CD4-positive, alpha-beta T cell treated with Interleukin-21 for 1 hour (primary cell): ENCODE data around the gene TMEM171.

ENCODE experiments used
- DNase-seq: peaks from one replicate; pipeline ENCODE4 v3.0.0-alpha.2; 2020

Gene TMEM171

DNA sequence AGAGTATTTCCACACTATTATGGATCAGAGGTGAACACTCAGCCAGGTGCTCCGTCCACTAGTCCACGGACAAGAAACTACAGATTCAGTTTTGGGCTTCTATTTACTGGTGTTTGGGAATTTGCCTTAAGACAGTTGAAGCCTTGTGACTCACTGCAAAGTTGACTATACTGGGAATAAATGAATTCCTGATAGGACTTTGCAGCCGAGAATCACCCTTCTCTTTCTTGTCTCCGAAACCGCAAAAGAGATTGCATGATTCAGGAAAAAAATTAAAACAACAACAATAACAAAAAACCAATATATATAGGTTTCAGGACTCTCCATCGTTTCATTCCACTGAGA is 716 bp downstream of the TMEM171 start:
- no peak for DNase-seq

DNA sequence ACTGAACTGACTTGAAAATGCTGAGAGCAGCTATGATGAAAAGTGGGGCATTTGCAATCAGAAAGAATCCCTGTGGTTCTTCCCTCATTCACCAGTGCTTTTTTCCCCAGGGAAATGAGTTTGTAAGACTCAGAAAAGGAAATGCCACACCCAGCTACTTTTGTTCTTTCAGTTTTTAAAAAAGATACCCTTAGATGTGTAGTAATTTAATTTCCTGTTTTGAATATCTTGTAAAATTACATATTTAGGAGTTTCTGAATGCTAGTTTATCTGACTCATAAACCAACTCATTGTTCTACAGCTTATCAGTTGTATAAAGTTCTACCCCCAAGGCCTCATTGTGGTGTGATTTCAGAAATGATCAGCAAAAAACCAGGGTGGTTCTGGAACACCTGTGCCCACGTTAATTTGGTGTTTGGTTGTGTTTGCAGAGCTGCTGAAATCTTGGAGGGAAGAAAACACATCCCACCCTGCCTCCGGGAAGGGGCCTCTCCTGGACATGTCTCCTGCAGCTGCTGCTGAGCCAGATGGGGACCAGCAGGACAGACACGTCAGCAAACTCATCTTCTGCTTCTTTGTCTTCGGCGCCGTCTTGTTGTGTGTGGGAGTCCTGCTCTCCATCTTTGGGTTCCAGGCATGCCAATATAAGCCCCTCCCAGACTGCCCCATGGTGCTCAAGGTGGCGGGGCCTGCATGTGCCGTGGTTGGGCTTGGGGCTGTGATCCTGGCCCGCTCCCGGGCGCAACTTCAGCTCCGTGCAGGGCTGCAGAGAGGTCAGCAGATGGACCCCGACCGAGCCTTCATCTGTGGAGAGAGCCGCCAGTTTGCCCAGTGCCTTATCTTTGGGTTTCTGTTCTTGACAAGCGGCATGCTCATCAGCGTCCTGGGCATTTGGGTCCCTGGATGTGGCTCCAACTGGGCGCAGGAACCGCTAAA is 2.8 kb downstream of the TMEM171 start:
- DNase-seq, result no peak

DNA sequence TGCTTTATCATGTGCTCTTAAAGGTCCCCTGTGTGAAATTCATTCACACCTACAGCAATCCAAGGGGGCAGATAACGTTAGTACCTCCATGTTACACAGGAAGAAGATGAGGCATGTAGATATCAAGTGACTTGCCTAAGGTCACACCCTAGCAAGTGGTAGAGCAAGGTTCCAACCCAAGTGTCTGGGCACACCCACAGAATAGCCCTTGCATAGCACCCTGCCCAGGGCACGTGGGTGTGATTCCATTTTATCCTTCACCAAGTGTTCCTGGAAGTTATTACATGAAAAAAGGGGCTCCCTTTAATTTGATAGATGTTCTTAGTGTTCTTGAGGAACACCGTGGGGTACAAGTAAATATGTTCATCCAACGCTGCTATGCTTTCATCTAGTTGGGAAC is 4.9 kb downstream of the TMEM171 start:
- DNase-seq, result no peak

DNA sequence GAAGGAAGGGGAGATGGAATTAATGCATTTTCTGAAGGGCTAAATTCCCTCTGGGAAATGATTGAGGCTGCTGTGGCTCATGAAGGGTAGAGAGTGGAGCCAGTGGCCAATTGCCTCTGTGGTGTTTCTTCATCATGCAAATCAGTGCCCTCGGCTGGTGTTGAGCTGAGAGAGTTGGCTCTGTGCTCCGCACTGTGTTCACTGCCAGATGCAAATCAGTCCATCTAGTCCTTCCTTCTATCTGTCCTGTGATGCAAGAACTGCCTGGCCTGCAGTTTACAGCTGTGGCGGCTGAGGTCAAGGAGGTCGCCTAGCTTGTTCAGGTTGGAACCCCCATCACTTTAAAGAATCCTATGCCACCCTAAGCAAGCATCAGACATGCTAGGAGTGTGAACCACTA is 6.0 kb downstream of the TMEM171 start:
- DNase-seq, result no peak

DNA sequence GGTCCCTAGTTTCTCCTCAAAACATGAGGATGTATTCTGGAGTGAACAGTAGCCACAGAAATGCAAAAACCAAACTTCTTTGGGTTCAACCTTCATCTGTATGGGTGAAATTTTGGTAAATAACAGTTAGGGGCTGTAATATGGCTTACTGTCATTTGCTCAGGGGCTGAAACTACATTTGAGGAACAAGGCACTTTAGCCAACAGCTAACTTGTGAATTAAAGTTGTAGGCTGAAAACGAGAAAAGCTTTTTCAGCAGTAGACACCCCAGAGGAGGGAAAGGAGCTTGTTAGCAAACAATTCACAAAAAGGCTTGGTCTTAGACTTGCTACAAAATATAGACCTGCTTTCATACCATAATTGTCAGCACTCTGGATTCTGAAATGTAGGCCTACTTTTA is 6.6 kb downstream of the TMEM171 start:
- no peak for DNase-seq

DNA sequence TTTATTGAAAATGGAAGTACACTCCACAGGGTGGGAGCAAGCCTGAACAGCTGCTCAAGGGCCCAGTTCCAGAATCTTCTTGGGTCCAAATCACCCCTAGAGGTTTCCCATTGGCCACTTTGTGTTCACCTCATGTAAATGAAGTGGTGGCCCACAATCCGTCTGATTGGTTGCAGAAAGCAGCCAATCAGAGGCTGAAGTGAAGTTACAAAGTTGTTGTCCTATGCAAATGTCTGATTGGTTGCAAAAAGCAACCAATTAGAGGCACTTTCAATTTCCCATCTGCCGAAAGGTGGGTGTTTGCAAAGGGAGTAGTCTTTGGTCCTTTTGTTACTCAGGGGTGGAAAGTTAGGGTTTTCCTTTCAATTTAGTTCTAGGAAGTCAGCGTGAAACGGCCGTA is 8.8 kb downstream of the TMEM171 start:
- DNase-seq, result no peak

DNA sequence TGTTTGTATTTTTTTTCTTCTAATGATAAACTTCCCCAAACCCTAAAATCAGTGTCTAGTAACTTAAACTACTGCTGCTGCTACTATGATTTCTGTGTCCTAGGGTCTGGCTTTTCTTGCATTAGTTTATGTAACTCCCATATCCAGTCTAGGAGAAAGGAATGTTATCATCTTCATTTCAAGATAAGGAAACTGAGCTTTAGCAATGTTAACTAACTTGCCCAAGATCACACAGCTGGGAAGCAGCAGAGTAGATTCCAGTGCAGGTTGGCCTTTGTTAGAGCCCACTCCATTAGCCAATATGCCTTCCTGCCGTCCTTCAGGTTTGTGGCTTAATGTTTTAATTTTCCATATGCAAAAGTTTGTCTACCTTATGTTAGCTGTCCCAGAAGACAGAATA is 10.4 kb downstream of the TMEM171 start:
- DNase-seq, result no peak

DNA sequence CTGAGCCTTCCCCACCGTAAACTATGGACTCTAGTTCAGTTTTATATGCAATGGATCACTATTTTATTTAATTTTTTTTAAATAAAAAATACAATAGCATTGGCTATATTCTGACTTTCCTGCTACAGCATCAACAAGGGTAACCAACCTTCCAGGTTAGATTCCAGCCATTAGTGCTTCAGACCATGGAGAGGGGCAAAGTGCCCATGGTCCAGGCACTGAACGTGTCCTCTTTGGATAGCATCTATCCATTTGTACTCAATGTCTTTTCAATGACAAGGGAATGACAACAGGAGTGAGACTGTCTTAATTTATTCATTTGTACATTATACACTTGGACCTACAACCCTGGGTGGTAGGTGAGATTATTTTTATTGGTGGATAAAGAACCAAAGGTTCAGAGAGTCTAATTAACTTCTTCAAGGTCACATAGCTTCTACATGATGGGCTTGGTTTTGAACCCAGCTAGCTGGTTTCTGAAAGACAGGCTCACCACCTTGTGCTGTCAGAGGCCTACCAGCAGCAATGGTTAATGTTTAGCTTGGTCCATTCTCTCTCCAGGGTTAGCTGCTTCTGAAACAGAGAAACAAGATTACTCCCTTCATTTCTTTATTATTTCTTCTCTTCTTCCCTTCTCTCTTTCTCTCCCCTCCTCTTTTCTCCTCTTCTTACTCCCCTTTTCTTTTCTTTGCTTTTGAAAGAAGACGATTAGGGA is 11.5 kb downstream of the TMEM171 start:
- no peak for DNase-seq

DNA sequence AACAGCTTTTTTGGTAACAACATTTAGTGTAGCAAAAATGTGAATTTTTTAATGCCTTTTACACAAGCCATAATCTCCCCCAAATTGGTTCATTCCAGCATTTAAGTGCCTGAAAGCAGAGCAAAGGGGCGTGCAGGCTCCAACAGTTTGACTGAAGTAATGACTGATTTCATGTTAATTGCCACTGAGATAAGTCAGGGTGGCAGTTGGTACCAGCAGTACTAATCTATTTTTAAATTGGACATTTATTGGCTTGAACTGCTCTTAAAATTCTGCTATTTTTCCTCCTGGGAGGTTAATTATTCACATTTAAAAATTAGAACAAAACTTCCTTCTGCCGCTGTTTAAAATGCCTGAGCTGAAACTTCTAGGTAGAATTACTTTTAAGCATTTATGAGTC is 12.4 kb downstream of the TMEM171 start:
- no peak for DNase-seq

DNA sequence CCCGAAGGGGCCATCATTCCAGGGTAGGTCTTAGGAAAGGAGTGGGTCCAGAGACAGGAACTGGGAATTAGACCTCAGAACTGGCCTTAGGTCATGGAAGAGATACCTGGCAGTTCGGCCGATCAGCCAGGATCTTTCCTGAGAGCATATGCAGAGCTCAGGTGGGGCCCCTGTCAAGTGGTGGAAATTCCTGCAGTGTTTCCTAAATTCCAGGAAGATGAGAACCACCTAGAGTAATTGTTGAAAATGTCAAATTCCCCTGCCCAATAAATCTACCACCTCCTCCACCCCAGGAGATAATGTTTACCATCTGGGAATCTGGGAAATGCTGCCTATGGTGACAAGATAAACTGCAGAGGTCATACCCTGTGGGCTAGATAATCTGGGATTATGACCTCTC is 14.6 kb downstream of the TMEM171 start:
- DNase-seq, result no peak

DNA sequence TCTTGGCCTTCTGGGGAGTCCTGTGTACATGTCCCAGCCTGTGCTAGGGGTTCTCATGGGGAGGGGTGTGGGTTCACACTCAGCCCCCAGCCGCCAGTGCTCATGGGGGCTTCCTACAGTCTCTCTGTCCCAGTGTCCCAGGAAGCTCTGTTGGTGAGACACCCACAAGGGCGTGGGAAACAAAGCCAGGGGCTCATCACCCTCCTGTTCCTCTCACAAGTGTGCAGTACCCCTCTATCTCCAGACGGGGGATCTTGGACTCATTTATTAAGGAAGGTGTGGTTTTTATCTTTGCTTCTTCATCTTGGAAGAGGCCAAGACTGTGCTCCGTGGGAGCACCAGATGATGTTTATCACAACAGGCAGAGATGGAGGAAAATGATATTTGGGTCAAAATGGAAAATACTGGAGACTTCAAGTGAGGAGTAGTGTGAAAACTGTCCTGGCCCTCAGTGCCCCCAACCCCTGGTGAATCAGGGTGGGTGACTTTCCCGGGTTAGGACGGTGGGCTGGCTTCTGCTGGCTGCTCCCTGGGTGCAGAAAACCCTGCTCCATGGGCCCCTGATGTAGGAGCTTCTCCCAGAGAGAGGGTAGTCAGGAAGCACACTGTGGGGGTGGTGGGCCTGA is 15.2 kb downstream of the TMEM171 start:
- no peak for DNase-seq

DNA sequence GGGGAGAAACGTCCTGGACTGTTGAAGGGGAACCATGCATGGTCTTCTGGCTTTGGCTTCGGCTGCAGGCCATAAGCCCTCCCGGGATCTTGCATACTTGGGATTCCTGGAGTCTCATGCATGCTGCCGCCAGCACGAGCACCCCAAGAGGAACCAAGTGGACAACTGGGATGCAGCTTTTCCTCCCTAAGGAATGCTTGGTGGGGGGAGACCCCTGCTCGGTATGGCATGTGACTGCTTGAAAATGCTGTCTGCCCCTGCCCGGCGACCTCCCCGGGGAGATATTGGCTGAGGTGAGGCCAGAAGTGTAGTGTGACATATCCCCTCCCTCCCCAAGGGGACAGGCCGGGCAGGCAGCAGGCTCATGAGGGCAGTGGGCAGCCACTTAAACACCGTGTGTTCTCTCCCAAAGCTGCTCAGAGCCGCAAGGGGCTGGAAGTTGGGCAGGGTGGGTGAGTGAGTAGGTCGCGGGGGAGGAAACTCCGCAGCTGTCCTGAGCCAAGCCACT is 15.7 kb downstream of the TMEM171 start:
- no peak for DNase-seq

DNA sequence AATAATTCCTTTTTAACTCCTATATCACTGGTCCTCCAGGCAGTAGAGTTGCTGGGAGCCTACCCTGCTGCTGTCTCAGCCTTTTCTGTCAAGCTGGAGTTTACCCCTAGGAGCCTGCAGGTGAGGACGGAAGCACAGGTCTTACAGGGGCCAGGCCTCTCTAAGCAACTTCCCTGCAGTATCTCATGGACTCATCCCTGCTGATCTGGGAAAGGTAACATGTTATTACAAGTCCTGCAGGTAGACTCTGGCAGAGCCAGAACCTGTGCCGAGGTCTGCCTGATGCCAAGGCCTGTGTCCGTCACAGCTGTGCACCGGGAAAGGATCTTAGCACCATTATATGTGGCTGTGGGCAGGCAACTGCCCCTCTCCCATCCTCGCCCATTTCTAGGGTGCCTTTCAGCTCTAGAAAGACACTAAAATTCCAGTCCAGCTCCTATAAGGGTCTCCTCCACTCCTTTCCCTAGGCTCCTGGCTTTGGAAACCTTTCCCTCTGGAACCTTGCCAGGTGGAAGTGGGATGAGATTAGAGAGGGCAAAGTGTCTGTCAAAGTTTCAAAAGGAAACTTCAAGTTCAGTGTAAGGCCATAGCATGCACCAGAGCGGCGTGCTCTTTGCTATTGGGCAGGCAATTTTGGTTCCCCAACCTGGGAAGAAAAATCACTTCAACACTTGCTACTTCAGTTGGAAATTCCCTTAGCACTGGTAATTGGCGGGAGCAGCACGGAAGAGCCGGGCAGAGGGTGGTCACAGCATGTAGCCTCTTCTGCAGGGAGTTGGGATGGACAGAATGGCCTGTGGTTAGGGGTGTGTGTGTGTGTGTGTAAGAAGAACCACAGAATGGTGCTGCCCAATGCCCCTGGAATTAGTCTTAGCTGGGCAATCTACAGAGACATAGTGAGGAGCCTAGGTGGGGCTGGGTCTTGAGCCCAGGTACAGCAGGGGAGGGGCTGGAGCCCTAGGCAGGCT is 17.5 kb downstream of the TMEM171 start:
- DNase-seq, result no peak

DNA sequence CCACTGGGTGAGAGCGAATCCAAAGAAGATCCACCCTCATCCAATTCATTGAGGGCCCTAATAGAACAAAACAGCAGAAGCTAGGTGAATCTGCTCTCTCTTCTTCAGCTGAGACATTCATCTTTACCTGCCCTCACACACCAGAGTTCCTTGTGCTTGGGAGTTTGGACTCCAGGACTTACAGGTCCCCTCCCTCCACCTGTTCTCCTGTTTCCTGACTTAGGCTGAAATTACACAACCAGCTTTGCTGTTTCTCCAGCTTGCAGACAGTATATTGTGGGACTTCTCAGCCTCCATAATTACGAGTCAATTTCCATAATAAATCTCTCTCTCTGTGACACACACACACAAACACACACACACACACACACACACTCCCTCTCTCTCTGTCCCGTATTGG is 19.1 kb downstream of the TMEM171 start:
- no peak for DNase-seq

DNA sequence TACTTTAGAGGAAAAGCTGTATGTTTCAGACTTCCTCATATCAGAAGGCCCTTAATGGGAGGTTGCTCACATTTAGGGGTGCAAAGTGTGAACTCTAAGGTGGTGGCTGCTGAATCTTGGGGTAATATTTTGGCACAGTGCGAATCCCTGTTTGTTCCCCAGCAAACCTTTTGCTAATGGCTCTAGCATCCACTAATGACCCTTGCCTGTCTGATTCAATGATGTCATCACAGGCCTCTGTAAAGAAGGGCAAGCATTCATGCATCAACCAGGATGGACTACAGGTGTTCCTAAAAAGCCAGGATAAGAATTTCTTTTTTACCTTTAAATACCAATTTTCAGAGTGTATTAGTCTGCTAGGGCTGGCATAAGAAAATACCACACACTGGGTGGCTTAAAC is 20.4 kb downstream of the TMEM171 start:
- no peak for DNase-seq

DNA sequence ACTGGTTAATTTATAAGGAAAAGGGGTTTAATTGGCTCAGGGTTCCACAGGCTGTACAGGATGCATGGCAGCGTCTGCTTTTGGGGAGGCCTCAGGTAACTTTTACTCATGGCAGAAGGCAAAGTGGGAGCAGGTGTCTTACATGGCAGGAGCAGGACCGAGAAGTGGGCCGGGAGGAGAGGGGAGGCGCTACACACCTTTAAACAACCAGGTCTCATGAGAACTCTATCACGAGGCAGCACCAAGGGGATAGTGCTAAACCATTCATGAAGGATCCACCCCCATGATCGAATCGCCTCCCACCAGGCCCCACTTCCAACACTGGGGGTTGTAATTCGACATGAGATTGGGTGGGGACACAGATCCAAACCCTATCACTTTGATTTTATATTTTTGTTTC is 21.7 kb downstream of the TMEM171 start:
- DNase-seq, result no peak

DNA sequence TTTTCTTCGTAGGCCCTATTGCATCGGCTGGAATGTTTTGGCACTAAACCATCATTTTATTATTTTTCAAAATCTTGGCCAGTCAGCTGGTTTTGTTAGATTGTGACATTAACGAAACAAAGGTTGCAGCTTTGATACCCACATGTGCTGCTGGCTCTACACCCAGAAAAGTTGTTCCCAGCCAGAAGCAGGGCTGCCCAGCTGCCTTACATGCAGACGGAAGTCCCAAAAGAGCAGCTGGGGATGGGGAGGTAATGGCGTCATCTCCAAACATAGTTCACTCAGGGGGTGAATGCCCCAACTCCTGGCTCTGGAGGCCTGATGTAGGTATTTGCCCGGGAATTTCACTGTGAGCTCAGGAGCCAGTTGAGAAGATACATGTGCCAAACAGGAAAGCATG is 23.3 kb downstream of the TMEM171 start:
- DNase-seq, result no peak

DNA sequence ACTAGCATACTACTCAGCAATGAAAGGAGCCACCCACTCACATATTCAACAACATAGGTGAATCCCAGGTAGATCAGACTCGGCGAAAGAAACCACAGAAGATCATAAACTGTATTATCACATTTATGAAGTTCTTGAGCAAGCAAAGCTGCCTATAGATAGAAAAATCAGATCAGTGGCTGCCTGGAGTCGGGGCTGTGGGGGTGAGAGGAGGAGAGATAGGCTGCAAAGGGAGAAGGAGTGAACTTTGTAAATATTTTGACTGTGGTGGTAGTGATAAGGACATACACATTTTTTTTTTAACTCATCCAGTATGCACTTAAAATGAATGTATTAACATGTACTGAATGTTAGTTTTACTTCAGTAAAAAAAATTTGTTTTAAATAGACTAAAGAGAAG is 29.2 kb downstream of the TMEM171 start:
- DNase-seq, result no peak

DNA sequence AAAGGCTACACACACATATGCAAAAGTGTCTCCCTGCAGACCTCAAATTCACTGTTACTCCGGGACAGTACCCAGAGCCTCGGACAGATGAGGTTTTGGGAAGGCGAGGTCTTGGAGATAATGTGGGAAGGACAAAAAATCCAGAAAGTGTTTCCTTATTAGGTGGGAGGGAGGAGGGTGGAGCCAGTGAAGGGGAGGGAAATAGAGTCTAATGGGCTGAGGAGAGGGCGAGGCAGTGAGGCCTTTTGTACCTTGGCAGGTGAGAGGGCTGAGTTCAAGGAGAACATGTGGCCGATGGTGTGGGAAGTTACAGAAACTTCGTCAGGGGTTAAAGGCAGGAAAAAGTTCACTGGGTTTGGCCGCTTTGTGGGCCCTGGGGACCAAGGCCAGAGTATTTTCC is 30.5 kb downstream of the TMEM171 start:
- DNase-seq, result no peak

DNA sequence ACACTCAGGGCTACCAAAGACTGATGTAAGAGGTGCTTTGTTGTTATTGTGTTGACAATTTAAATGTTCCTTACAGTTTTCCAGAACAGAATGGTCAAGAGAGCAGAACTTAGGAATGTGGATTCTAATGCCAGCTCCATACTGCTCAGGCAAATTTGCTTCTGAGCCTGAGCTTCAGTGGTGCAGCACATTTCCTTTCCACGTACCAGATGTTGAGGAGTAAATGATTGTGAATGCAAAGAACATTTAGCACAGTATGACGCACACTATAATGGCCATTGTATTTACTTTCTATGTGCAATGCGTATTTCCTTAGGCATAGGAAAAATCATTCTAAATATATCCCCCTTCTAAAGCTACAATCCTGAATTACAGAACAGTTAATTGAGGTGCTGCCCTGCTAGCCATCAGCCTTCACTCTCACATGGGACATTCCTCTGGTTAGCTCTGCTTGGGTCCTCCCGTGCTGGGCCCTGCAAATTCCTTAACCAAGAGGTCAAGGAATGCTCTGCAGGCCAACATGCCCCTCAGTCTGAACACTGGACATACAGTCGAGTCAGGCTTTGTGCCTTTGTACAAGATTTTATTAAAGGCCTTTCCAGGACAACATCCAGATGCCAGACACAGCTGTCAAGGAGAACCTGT is 31.5 kb downstream of the TMEM171 start:
- DNase-seq, result no peak

DNA sequence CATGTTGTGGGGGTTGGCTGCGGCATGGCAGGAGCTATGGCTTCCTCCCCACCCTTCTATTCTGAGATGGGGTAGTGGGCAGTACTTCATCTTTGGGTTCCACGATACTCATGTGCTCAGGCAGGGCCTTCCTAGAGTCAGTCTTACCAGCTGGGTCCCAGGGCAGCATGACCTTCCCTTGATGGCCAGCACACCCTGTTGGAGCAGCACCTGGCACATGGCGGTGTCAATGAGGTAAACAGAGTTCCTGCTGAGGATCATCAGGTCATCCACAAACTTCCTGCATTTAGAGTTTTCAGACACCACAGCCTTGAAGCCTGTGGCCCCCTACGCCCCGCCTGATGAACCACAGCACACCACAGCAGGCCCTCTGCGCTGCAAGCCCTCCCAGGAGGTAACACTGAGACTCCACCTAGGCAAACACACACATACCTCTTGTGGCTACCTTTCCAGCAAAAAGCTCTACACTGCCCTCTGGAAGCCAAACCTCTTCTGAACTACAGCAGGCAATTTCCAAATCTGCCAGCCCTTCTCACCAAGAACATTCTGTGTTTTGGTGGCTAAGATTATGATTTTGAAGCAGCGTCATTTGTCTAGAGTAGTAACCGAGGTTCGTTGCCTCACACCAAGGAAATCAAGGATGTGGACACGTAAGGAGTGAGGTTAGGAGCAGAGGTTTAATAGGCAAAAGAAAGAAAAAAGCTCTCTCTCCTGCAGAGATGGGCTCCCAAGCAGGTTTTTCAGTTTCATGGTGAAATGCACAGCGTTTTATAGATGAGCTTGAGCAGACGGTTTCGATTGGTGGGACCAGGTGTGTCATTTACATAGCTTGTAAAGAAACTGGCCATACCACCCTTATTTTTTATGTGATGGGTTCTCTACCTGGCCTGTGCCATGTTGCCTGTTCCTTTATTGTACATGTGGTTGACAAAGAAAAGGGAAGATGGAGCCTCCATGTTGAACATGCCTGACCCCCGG is 32.3 kb downstream of the TMEM171 start:
- no peak for DNase-seq
